Osteocyte (in vitro differentiated cells): ENCODE data around the gene CNNM4. TPM values are rescaled to one million over a fixed set of nuclear protein-coding genes. Genes with fewer than 3 reads are reported as not detected.

ENCODE experiments used
- DNase-seq: peaks from one replicate; pipeline ENCODE4 v3.0.0; 2021; ENCODE audit warnings: mixed read lengths; ENCODE audit not compliant: unreplicated experiment; ENCODE audit errors: extremely low spot score
- H3K27ac Mint-ChIP-seq: one replicate; pipeline ENCODE4 v1.8.0; 2021; ENCODE audit warnings: mild to moderate bottlenecking, mixed read lengths; ENCODE audit not compliant: unreplicated experiment
- H3K27me3 Mint-ChIP-seq: one replicate; pipeline ENCODE4 v1.8.0; 2021; ENCODE audit warnings: mixed read lengths; ENCODE audit not compliant: unreplicated experiment
- H3K36me3 Mint-ChIP-seq: one replicate; pipeline ENCODE4 v1.8.0; 2021; ENCODE audit warnings: mixed read lengths; ENCODE audit not compliant: unreplicated experiment
- H3K4me1 Mint-ChIP-seq: one replicate; pipeline ENCODE4 v1.8.0; 2021; ENCODE audit warnings: mixed read lengths; ENCODE audit not compliant: unreplicated experiment
- H3K4me3 Mint-ChIP-seq: one replicate; pipeline ENCODE4 v1.8.0; 2021; ENCODE audit warnings: mild to moderate bottlenecking, moderate library complexity, mixed read lengths; ENCODE audit not compliant: unreplicated experiment
- H3K9me3 Mint-ChIP-seq: one replicate; pipeline ENCODE4 v1.8.0; 2021; ENCODE audit warnings: mixed read lengths; ENCODE audit not compliant: unreplicated experiment
- CTCF ChIP-seq: fragments of 200-600 bp; sonication (generic); IDR thresholded peaks from 2 replicates; pipeline ENCODE4 v1.5.0; 2021; ENCODE audit warnings: antibody characterized with exemption, mild to moderate bottlenecking, moderate library complexity
- total RNA-seq: library from RNA; stranded (reverse); gene quantifications from 2 replicates; pipeline ENCODE4 v1.2.1, GENCODE V29; 2021

CNNM4 gene
- total RNA-seq, 1 donor from 2014 or later, result 7.6 TPM

DNA sequence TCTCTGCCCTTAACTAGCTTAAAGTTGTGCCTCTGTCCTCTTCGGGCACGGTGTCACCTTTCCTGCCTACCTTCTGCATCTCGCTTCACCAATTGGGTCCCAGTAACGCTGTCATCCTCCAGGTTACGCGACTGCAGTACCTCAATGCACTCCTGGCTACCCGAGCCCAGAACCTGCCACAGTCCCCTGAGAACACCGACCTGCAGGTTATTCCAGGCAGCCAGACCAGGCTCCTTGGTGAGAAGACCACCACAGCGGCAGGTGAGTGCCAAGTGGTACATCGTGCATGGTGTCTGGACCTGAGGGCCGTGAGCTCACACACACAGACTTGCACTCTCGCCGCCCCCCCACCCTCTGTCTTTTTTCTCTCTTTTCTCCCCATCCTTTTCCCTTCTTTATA is 68.2 kb downstream of the CNNM4 start:
- no peak overlapping the region for H3K4me3 Mint-ChIP-seq
- DNase-seq, result no peak
- peaks cover 17% of the 10 kb centered on the region for H3K36me3 Mint-ChIP-seq
- H3K27ac Mint-ChIP-seq, result no peak overlapping the region
- no peaks in the 10 kb centered on the region for H3K27me3 Mint-ChIP-seq
- no peaks in the 10 kb centered on the region for H3K9me3 Mint-ChIP-seq
- peaks cover 14% of the 10 kb centered on the region for H3K4me1 Mint-ChIP-seq
- no peak for TF ChIP-seq CTCF

DNA sequence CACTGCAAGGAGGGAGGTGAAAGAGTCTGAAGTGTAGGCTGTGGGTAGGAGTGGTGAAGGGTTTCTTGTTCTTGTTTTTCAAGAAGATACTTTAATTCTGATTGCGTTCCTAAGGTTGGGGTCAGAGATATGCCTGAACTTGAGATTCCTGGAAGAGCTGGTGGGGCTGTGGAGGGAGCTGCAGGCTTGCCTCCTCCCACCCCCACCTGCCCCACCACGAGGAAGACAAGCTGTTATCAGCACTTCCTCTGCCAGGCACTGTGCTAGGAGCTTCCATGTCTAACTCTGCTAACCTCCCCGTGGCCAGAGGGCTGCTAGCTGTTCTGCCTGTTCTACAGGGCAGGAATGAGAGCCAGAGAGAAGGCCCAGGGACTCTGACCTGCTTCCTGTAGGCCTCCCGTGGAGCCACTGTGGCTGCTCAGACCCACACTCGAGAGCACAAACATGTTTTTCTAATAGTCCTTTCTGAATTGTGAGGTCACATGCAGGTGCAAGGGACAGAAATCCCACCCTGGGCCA is 69.4 kb downstream of the CNNM4 start:
- H3K27ac Mint-ChIP-seq, result no peak overlapping the region
- DNase-seq, result no peak
- H3K36me3 Mint-ChIP-seq, result peaks cover 17% of the 10 kb centered on the region
- no peak overlapping the region for H3K4me3 Mint-ChIP-seq
- peaks cover 11% of the 10 kb centered on the region for H3K4me1 Mint-ChIP-seq
- no peaks in the 10 kb centered on the region for H3K9me3 Mint-ChIP-seq
- no peaks in the 10 kb centered on the region for H3K27me3 Mint-ChIP-seq
- TF ChIP-seq CTCF, result no peak

DNA sequence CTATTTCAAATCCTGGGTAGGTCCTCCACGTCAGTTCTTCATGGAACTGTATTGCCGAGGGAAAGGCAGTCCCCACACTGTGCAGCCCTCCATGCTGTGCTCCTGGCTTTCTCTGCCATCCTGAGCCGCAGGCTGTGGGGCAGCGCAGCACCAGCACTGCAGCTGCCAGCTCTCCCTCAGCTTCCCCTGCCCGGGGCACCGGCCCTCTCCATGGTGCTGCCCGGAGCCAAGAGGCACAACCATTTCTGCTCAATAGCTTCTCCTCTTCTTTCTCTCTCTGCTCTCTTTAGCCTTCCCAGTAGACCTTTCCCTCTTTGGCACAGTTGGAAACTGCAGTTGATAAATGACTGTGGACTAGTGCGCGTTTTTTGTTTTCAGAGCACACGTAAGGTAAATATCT is 71.0 kb downstream of the CNNM4 start:
- Mint-ChIP-seq H3K27ac (no peak overlapping the region), H3K4me1 (peaks cover 11% of the 10 kb centered on the region), H3K27me3 (no peaks in the 10 kb centered on the region), H3K9me3 (no peaks in the 10 kb centered on the region), H3K36me3 (peaks cover 17% of the 10 kb centered on the region), H3K4me3 (no peak overlapping the region)
- no peak for DNase-seq
- TF ChIP-seq CTCF, result no peak

- Mint-ChIP-seq H3K27ac (no peak overlapping the region), H3K9me3 (no peaks in the 10 kb centered on the region), H3K36me3 (peaks cover 17% of the 10 kb centered on the region), H3K4me1 (peaks cover 11% of the 10 kb centered on the region), H3K4me3 (no peak overlapping the region), H3K27me3 (no peaks in the 10 kb centered on the region)
- no peak for TF ChIP-seq CTCF
- DNase-seq, result no peak
Measured at GRCh38 chr2:96832408-96832753, 71.7 kb downstream of the CNNM4 start.

DNA sequence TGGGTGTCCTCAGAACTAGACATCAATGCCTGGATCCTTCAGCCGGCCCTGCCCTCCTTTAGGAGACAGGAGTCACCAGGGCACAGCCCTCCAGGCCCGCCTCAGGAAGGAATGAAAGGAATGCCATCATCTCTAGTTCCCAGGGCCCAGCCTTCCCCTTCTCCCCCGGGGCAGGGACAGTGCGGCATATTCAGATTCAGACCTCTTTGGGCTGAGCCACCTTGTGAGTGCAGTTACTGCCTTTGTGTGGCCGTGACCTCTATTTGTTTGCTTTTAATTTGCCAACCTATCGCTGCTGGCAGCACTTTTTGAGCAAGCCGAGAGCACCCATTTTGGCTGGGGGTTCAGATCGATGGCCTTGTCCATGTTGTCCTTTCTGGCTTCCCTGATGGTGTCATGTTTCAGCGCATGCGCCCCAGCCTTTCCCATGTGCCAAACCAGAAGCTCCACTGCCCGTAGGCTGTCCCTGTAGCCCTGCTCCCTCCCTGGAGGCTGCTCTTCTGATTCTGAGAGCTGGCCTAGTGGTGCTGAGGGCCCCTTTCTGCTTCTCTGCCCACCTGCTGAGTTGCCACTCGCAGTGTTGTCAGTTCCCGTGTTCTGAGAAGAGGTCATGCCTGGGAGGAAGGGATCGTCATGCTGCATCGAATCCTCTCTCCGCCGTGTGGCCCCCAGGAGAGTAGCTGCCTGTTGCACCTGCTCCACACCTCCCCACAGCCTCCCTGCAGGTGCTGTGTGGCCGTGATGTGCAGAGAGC is 72.2 kb downstream of the CNNM4 start:
- Mint-ChIP-seq H3K4me3 (no peak overlapping the region), H3K27ac (peak overlapping the region; percentile 68), H3K27me3 (no peaks in the 10 kb centered on the region), H3K36me3 (peaks cover 17% of the 10 kb centered on the region), H3K9me3 (no peaks in the 10 kb centered on the region), H3K4me1 (peaks cover 11% of the 10 kb centered on the region)
- no peak for DNase-seq
- TF ChIP-seq CTCF, result no peak
